Activated CD4-positive, alpha-beta T cell treated with anti-CD3 and anti-CD28 coated beads, Interleukin-2, amount 10 ng/mL, durations not matched to agents 24 days and 14 days (primary cell): ENCODE measurements around the gene POU5F1. TPM values are rescaled to one million over a fixed set of nuclear protein-coding genes. Genes with fewer than 3 reads are reported as not detected.

Experiments used
- DNase-seq: peaks from one replicate; pipeline ENCODE4 v3.0.0; 2022
- H3K27ac Mint-ChIP-seq: one replicate; pipeline ENCODE4 v1.8.0; 2022; ENCODE audit warnings: mild to moderate bottlenecking, mixed read lengths
- H3K27me3 Mint-ChIP-seq: one replicate; pipeline ENCODE4 v1.8.0; 2022; ENCODE audit warnings: mixed read lengths
- H3K36me3 Mint-ChIP-seq: one replicate; pipeline ENCODE4 v1.8.0; 2022; ENCODE audit warnings: low read depth, mild to moderate bottlenecking, mixed read lengths
- H3K4me1 Mint-ChIP-seq: one replicate; pipeline ENCODE4 v1.8.0; 2021; ENCODE audit warnings: mixed read lengths
- H3K4me3 Mint-ChIP-seq: one replicate; pipeline ENCODE4 v1.8.0; 2022; ENCODE audit warnings: mild to moderate bottlenecking, moderate library complexity, mixed read lengths
- H3K9me3 Mint-ChIP-seq: one replicate; pipeline ENCODE4 v1.8.0; 2021; ENCODE audit warnings: mixed read lengths
- intact Hi-C: fragments of 100-400 bp; cut with micrococcal nuclease; formaldehyde crosslinking; loops from one replicate; pipeline ENCODE4 v1.15.1; 2023
- total RNA-seq: library from RNA; stranded (reverse); gene quantifications from 2 replicates; pipeline ENCODE4 v1.2.3, GENCODE V29; 2022

Gene POU5F1
- total RNA-seq, 1 donor from 2014 or later: not detected

DNA sequence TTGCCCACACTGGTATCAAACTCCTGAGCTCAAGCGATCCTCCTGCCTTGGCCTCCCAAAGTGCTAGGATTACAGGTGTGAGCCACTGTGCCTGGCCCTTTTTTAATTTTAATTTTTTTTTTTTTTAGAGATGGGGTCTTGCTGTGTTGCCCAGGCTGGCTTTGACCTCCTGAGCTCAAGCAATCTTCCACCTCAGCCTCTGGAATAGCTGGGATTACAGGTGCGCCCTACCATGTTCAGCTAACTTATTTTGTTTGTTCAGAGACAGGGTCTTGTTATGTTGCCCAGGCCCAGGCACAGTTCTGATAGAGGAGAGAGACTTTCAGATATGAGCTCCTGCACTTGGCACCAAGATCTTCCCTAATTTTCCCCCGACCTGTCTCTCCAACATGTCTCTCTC, 39.7 kb downstream of the POU5F1 start:
- Mint-ChIP-seq H3K4me1 (peaks cover 6% of the 10 kb centered on the region), H3K4me3 (no peak overlapping the region), H3K27ac (no peak overlapping the region), H3K27me3 (peaks cover 19% of the 10 kb centered on the region), H3K36me3 (no peaks in the 10 kb centered on the region), H3K9me3 (no peaks in the 10 kb centered on the region)
- intact Hi-C loops: no loop called here
- no peak for DNase-seq

- Mint-ChIP-seq H3K4me3 (no peak overlapping the region), H3K9me3 (no peaks in the 10 kb centered on the region), H3K4me1 (peaks cover 6% of the 10 kb centered on the region), H3K27me3 (peaks cover 19% of the 10 kb centered on the region), H3K27ac (no peak overlapping the region), H3K36me3 (no peaks in the 10 kb centered on the region)
- intact Hi-C loops: no loop called here
- DNase-seq: no peak
Measured at GRCh38 chr6:31129130-31129529, 41.4 kb downstream of the POU5F1 start.

DNA sequence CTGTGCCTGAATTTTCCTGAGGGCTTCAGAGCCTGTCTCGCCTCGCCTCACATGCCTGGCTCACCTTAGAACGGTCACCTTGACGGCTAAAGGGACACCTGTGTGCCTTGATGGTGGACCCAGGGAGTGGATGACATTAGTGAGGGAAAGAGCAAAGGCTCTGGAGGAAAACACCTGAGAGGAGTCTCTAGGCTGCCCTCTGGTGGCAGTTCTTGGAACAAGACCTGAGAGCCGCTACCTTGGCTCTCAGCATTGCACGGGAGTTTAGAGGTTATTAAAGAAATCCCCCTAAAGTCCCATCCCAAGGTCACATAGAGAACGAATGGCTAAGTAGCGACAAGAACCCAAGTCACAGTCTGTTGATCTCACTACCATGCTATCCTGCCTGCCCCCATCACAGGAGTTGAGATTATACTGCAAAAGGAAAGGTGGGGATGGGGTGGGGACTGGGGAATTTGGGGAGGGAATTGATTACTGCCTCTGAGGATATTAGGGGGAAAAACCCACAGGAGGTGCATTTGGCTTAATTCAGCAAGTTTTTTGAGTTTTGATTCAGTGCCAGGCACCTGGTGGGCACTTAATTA, 42.3 kb downstream of the POU5F1 start:
- intact Hi-C loops: no loop called here
- no peaks in the 10 kb centered on the region for H3K9me3 Mint-ChIP-seq
- H3K4me3 Mint-ChIP-seq: no peak overlapping the region
- H3K27ac Mint-ChIP-seq: no peak overlapping the region
- DNase-seq: peak; percentile 92
- peaks cover 19% of the 10 kb centered on the region for H3K27me3 Mint-ChIP-seq
- H3K36me3 Mint-ChIP-seq: no peaks in the 10 kb centered on the region
- peaks cover 6% of the 10 kb centered on the region for H3K4me1 Mint-ChIP-seq

DNA sequence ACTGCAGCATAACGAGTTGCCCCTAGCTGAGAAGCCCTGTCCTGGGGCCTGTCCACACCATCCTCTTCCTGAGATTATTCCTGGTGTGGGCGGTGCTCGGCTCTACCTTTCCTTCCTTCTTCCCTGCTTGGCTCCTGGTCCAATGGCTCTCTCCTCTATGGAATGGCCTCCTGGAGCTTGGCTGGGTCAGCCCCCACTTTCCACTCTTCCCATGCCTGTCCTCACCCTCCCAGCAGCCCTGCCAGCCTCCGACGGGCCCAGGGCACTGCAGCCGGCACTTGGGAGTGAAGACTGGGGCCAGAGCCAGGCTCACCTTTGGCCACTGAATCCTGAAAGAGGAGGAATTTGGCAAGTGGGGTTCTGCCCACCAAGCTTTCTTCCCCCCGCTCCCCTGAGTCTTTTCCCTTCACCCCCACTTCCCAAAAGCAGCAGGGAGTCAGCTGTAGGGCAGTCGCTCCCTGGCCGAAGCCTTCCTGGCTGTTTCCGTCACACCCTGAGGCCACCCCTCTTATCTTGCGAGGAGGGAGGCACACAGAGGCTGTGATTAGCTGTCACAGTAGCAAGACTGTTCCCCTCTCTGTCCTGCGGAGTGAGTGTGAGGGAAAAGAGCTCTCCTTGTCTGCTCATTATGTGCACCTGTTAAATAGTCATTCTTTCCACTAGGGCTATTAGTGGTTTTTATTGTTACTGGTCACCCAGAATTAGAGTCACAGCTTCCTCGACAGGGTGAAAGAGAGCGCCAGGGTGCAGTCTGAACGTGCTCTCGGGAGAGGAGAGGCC, 43.9 kb downstream of the POU5F1 start:
- H3K36me3 Mint-ChIP-seq: no peaks in the 10 kb centered on the region
- intact Hi-C loops: no loop called here
- H3K9me3 Mint-ChIP-seq: no peaks in the 10 kb centered on the region
- no peak overlapping the region for H3K27ac Mint-ChIP-seq
- peaks cover 19% of the 10 kb centered on the region for H3K27me3 Mint-ChIP-seq
- no peak for DNase-seq
- H3K4me1 Mint-ChIP-seq: peaks cover 6% of the 10 kb centered on the region
- no peak overlapping the region for H3K4me3 Mint-ChIP-seq

GRCh38 chr6:31125586-31126363, 44.7 kb downstream of the POU5F1 start:
- peaks cover 6% of the 10 kb centered on the region for H3K4me1 Mint-ChIP-seq
- no peak for DNase-seq
- no peaks in the 10 kb centered on the region for H3K36me3 Mint-ChIP-seq
- peaks cover 17% of the 10 kb centered on the region for H3K27me3 Mint-ChIP-seq
- no peaks in the 10 kb centered on the region for H3K9me3 Mint-ChIP-seq
- H3K4me3 Mint-ChIP-seq: no peak overlapping the region
- intact Hi-C loops: no loop called here
- no peak overlapping the region for H3K27ac Mint-ChIP-seq

GRCh38 chr6:31125162-31125561, 45.3 kb downstream of the POU5F1 start:
- peaks cover 6% of the 10 kb centered on the region for H3K4me1 Mint-ChIP-seq
- DNase-seq: no peak
- no peaks in the 10 kb centered on the region for H3K36me3 Mint-ChIP-seq
- intact Hi-C loops: no loop called here
- no peak overlapping the region for H3K4me3 Mint-ChIP-seq
- H3K9me3 Mint-ChIP-seq: no peaks in the 10 kb centered on the region
- peaks cover 17% of the 10 kb centered on the region for H3K27me3 Mint-ChIP-seq
- no peak overlapping the region for H3K27ac Mint-ChIP-seq

DNA sequence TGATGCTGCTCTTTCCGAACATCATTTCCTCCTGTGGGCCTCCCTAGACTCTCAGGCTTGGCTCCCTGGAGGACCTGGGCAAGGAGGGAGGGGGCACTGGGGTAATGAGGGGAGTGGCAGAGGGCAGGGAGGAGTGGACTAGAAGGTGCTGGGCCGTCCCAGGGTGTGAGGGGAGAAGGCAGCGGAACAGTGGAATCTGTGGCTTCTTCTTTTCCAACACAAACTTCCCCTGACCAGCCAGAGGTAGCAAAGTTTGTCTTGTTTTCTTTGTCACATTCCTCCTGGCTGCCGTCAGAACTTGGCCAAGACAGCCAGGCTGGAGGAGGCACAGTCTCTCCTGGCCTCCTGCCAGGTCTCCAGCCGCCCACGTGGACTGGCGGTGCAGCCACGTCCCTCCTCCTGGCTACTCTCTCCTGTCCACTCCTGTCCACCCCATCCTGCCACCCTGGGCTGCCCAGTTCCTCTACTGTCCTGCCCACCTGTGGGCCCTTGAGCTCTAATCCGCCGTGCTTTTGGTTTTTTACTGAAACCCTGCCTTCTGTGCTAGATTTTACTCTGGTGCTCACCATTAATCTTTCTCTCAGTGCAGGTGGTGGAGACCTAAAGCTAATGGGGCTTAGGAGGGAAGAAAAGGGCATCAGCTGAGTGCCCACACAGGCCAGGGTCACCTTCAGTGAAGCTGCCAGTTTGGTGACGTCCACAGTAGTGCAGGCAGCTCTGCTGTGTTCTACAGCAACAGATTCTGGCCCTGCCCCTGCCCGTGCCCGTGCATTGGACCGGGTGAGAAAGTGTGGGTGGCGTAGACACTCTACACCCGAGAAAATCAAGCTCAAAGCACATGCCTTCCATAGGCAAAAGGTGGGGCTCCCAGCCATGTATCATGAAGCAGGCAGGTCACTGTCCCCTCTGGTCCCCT, 47.4 kb downstream of the POU5F1 start:
- Mint-ChIP-seq H3K27me3 (peaks cover 9% of the 10 kb centered on the region), H3K27ac (no peak overlapping the region), H3K9me3 (no peaks in the 10 kb centered on the region), H3K4me1 (peaks cover 4% of the 10 kb centered on the region), H3K36me3 (no peaks in the 10 kb centered on the region), H3K4me3 (no peak overlapping the region)
- intact Hi-C loops: no loop called here
- DNase-seq: no peak

DNA sequence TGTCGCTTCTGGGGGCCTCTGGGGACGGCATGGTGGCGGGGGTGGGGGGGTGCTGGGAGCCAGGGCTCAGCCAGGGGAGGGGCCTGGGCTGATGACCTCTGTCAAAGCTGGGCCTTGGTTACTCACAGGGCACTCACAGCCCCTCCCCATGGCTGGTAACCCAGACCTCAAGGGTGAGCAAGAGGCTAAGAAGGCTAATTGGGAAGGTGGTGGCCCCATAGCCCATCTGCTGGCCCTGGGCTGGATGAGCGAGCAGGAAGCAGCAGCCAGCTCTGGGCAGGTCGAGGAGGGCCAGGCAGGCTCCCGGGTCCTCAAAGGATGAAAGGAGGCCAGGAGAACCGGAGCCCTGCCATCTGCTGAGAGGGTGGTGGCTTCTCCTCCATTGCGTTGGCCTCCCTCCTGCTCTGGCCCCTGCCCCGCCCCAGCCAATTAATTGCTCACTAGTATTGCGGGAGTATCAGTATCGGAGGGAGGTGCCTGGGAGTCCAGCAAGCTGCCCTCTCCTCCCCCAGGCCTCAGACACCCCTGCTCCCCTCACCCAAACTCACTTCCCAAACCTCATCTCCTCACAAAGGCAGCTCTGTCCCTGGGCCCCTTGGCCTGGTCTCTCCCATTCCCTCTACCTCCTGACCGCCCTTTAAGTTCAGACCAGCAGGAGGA, 49.2 kb downstream of the POU5F1 start:
- Mint-ChIP-seq H3K36me3 (no peaks in the 10 kb centered on the region), H3K4me3 (no peak overlapping the region), H3K27me3 (peaks cover 7% of the 10 kb centered on the region), H3K9me3 (no peaks in the 10 kb centered on the region), H3K4me1 (no peaks in the 10 kb centered on the region), H3K27ac (no peak overlapping the region)
- intact Hi-C loops: no loop called here
- no peak for DNase-seq

GRCh38 chr6:31120151-31120915, 50.1 kb downstream of the POU5F1 start, which contains the start of gene CDSN:
Gene CDSN, minus strand, starts transcription at chr6:31120446. Its CDS starts 27 bp downstream, at chr6:31120419.
- Mint-ChIP-seq H3K4me1 (no peaks in the 10 kb centered on the region), H3K9me3 (no peaks in the 10 kb centered on the region), H3K4me3 (no peak within 1 kb of the TSS), H3K27ac (no peak within 1 kb of the TSS), H3K36me3 (no peaks in the 10 kb centered on the region), H3K27me3 (peaks cover 11% of the 10 kb centered on the region)
- no peak for DNase-seq
- intact Hi-C loops: no loop called here

- no peak for DNase-seq
- H3K36me3 Mint-ChIP-seq: no peaks in the 10 kb centered on the region
- no peaks in the 10 kb centered on the region for H3K9me3 Mint-ChIP-seq
- H3K4me3 Mint-ChIP-seq: no peak overlapping the region
- intact Hi-C loops: no loop called here
- H3K27ac Mint-ChIP-seq: no peak overlapping the region
- peaks cover 12% of the 10 kb centered on the region for H3K27me3 Mint-ChIP-seq
- H3K4me1 Mint-ChIP-seq: no peaks in the 10 kb centered on the region
Measured at GRCh38 chr6:31118178-31118577, 52.3 kb downstream of the POU5F1 start.

- H3K27me3 Mint-ChIP-seq: peaks cover 12% of the 10 kb centered on the region
Measured at GRCh38 chr6:31116661-31117385, 53.7 kb downstream of the POU5F1 start.

GRCh38 chr6:31115941-31116560, 54.4 kb downstream of the POU5F1 start:
- DNase-seq: no peak
- Mint-ChIP-seq H3K27me3 (peaks cover 12% of the 10 kb centered on the region), H3K4me3 (no peak overlapping the region), H3K27ac (no peak overlapping the region), H3K9me3 (no peaks in the 10 kb centered on the region), H3K4me1 (no peaks in the 10 kb centered on the region), H3K36me3 (no peaks in the 10 kb centered on the region)
- intact Hi-C loops: no loop called here

More at GRCh38 chr6:31116661-31117385, 53.7 kb downstream of the POU5F1 start:
- no peaks in the 10 kb centered on the region for H3K9me3 Mint-ChIP-seq
- intact Hi-C loops: no loop called here
- no peak overlapping the region for H3K4me3 Mint-ChIP-seq
- no peaks in the 10 kb centered on the region for H3K36me3 Mint-ChIP-seq
- DNase-seq: no peak
- no peaks in the 10 kb centered on the region for H3K4me1 Mint-ChIP-seq
- no peak overlapping the region for H3K27ac Mint-ChIP-seq
